HUDEP-2 (cell line): ENCODE results near the gene EFR3B.
"Not testable (repeated sequence)": the region's sequence is repeated elsewhere in the genome, so short reads cannot be mapped to it uniquely, and the experiment has no call there.

Experiments
- DNase-seq, 76 experiments: peaks; one replicate each; lab custom pipeline; 2025; ENCODE audit not compliant: unreplicated experiment in 76 of 76; lab: John Stamatoyannopoulos, UW

Gene EFR3B

GRCh38 chr2:25132693-25133092 lies 90.8 kb downstream of the EFR3B start:
- no peak for DNase-seq

- not testable (repeated sequence) for DNase-seq
These were observed 98.7 kb downstream of the EFR3B start for GRCh38 chr2:25140535-25140934.

GRCh38 chr2:25141120-25141519 lies 99.2 kb downstream of the EFR3B start:
- DNase-seq: no peak

GRCh38 chr2:25145803-25146202 lies 103.9 kb downstream of the EFR3B start:
- no peak for DNase-seq

GRCh38 chr2:25146896-25147295 lies 105.0 kb downstream of the EFR3B start:
- no peak for DNase-seq

- no peak for DNase-seq
These were observed 107.8 kb downstream of the EFR3B start for GRCh38 chr2:25149646-25150045.

GRCh38 chr2:25150993-25151392 lies 109.1 kb downstream of the EFR3B start:
- not testable (repeated sequence) for DNase-seq

- DNase-seq: no peak
These were observed 109.8 kb downstream of the EFR3B start for GRCh38 chr2:25151718-25152117.

GRCh38 chr2:25155401-25155800 lies 113.5 kb downstream of the EFR3B start:
- DNase-seq: no peak

GRCh38 chr2:25158096-25158852 lies 116.4 kb downstream of the EFR3B start:
- DNase-seq: no peak

GRCh38 chr2:25159949-25160348 lies 118.1 kb downstream of the EFR3B start:
- peak in 10 of 76 experiments; percentile 3 to 51 (median 9) for DNase-seq

GRCh38 chr2:25160376-25160775 lies 118.5 kb downstream of the EFR3B start:
- no peak for DNase-seq

GRCh38 chr2:25161055-25161781 lies 119.3 kb downstream of the EFR3B start:
- peak in 24 of 76 experiments; percentile 10 to 69 (median 42) for DNase-seq

- DNase-seq: not testable (repeated sequence)
These were observed 120.2 kb downstream of the EFR3B start for GRCh38 chr2:25162061-25162460.

GRCh38 chr2:25164561-25164960 lies 122.7 kb downstream of the EFR3B start:
- DNase-seq: no peak

- peak in 43 of 76 experiments; percentile 2 to 51 (median 21) for DNase-seq
These were observed 124.4 kb downstream of the EFR3B start for GRCh38 chr2:25165992-25166875.

GRCh38 chr2:25168256-25169072 lies 126.6 kb downstream of the EFR3B start, which contains the start of gene POMC:
Gene POMC, minus strand, starts transcription at chr2:25168580. Its CDS starts 3,808 bp downstream, at chr2:25164772.
- DNase-seq: peak in 1 of 76 experiments; percentile 5

- no peak for DNase-seq
These were observed 127.2 kb downstream of the EFR3B start for GRCh38 chr2:25169073-25169470.

- no peak for DNase-seq
These were observed 129.0 kb downstream of the EFR3B start for GRCh38 chr2:25170888-25171287.

GRCh38 chr2:25173719-25174118 lies 131.8 kb downstream of the EFR3B start:
- DNase-seq: no peak
